ENCODE results near the gene APLF. TPM values are rescaled to one million over a fixed set of nuclear protein-coding genes. Genes with fewer than 3 reads are reported as not detected.

Gene APLF
- total RNA-seq, 1 donor from 2014 or later, result 4.4 TPM

DNA sequence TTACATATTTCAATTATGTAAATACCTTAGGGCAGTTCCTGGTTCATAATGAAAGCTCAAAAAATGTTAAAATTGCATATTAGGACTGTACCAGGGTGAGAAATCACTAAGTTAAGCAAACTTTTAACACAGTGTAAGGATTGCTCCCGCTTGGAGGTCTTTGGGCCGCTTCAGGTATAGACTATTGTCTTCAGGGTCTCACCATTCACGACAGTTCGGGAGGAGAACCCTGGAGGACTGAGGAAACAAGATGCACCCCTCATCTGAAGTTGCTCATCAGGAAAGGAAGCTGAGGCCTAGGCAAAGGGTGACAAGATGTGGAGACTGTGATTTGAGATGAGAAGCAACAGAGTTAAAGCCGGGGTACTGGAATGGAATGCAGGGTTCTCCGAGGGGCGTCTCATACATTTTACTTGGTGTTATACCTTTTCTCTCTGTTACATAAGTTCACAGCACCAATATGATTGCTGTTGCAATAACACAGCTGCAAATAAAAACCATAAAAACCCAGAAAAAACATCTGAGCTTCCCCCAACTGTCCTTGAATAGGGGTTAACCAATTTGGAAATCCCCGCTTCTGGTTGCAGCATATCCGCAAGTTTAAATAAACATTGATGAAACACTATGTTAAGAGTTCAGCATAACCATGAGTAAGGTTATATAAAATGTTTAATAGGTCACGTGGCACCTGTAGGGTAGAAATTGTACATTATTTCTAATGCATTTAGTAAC lies 40.4 kb upstream of the APLF start:
- Mint-ChIP-seq H3K27ac (ENCODE audit: unreplicated experiment) (no peak overlapping the region), H3K9me3 (ENCODE audit: unreplicated experiment) (no peaks in the 10 kb centered on the region), H3K27me3 (ENCODE audit: unreplicated experiment) (no peaks in the 10 kb centered on the region), H3K4me3 (ENCODE audit: unreplicated experiment) (no peak overlapping the region), H3K36me3 (ENCODE audit: unreplicated experiment) (no peaks in the 10 kb centered on the region), H3K4me1 (ENCODE audit: low read depth, unreplicated experiment) (no peaks in the 10 kb centered on the region)
- TF ChIP-seq, protein P1, sequence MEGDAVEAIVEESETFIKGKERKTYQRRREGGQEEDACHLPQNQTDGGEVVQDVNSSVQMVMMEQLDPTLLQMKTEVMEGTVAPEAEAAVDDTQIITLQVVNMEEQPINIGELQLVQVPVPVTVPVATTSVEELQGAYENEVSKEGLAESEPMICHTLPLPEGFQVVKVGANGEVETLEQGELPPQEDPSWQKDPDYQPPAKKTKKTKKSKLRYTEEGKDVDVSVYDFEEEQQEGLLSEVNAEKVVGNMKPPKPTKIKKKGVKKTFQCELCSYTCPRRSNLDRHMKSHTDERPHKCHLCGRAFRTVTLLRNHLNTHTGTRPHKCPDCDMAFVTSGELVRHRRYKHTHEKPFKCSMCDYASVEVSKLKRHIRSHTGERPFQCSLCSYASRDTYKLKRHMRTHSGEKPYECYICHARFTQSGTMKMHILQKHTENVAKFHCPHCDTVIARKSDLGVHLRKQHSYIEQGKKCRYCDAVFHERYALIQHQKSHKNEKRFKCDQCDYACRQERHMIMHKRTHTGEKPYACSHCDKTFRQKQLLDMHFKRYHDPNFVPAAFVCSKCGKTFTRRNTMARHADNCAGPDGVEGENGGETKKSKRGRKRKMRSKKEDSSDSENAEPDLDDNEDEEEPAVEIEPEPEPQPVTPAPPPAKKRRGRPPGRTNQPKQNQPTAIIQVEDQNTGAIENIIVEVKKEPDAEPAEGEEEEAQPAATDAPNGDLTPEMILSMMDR (IDR thresholded peaks at IDR 0.05; ENCODE audit: partially characterized antibody, unreplicated experiment), result no peak
- DNase-seq, result no peak

DNA sequence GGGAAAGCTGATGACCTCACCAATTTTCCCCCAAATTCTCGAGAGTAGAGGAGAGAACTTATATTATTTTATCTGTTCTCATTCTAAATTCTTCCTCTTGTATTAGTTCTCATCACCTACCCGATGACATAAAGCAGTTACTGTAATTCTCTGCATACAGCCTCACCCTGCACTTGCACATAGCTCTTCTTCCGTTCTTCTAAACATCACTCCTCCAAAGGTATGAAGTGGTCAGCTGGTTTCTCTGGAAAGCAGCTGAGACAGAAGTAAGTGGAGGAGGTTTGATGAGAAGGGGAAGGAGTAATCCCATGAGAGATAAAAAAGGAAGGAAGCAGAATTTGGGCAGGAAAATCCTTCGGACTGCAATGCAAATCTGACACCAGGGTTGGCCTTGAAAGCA lies 39.3 kb upstream of the APLF start:
- Mint-ChIP-seq H3K27me3 (ENCODE audit: unreplicated experiment) (no peaks in the 10 kb centered on the region), H3K9me3 (ENCODE audit: unreplicated experiment) (no peaks in the 10 kb centered on the region), H3K27ac (ENCODE audit: unreplicated experiment) (no peak overlapping the region), H3K36me3 (ENCODE audit: unreplicated experiment) (no peaks in the 10 kb centered on the region), H3K4me1 (ENCODE audit: low read depth, unreplicated experiment) (no peaks in the 10 kb centered on the region), H3K4me3 (ENCODE audit: unreplicated experiment) (no peak overlapping the region)
- DNase-seq, result no peak
- TF ChIP-seq, protein P1 (IDR thresholded peaks at IDR 0.05; ENCODE audit: partially characterized antibody, unreplicated experiment), result no peak

DNA sequence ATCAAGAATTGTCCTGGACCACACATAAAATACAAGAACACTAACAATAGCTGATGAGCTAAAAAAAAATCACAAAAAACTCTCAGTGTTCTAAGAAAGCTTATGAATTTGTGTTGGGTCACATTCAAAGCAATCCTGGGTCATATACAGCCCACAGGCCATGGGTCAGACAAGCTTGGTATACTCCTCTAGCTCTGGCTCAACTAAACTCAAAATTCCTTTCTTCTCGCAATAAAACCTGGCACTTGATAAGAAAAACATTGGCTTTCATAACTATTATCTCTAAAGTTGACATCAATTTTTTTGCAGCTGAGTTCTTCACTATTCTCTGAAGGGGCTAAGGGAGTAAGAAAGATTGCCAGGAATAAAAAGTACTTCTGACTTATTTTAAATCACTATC lies 38.6 kb upstream of the APLF start:
- Mint-ChIP-seq H3K4me1 (ENCODE audit: low read depth, unreplicated experiment) (no peaks in the 10 kb centered on the region), H3K27ac (ENCODE audit: unreplicated experiment) (no peak overlapping the region), H3K36me3 (ENCODE audit: unreplicated experiment) (no peaks in the 10 kb centered on the region), H3K4me3 (ENCODE audit: unreplicated experiment) (no peak overlapping the region), H3K27me3 (ENCODE audit: unreplicated experiment) (no peaks in the 10 kb centered on the region), H3K9me3 (ENCODE audit: unreplicated experiment) (peaks cover under 1% of the 10 kb centered on the region)
- TF ChIP-seq, protein P1 (IDR thresholded peaks at IDR 0.05; ENCODE audit: partially characterized antibody, unreplicated experiment), result no peak
- DNase-seq, result no peak

DNA sequence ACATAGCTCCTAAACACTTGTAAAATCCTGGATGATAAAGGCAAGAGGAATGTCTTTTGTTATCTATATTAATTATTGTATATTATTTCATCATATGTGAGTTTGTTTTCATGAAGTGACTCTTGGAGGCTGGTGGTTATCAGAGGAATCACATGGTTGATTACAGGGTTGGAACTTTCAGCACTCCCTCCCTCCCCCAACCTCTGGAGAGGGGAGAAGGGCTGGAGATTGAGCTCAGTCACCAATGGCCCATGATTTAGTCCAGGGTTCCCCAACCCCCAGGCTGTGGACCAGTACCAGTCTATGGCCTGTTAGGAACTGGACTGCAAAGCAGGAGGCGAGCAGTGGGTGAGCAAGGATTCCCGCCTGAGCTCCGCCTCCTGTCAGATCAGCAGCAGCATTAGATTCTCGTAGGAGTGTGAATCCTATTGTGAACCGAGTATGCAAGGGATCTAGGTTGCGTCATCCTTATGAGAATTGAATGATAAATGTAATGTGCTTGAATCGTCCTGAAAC lies 38.0 kb upstream of the APLF start:
- H3K27me3 Mint-ChIP-seq (ENCODE audit: unreplicated experiment), result no peaks in the 10 kb centered on the region
- H3K4me1 Mint-ChIP-seq (ENCODE audit: low read depth, unreplicated experiment), result no peaks in the 10 kb centered on the region
- TF ChIP-seq, protein P1 (IDR thresholded peaks at IDR 0.05; ENCODE audit: partially characterized antibody, unreplicated experiment), result no peak
- H3K36me3 Mint-ChIP-seq (ENCODE audit: unreplicated experiment), result no peaks in the 10 kb centered on the region
- H3K4me3 Mint-ChIP-seq (ENCODE audit: unreplicated experiment), result no peak overlapping the region
- DNase-seq, result no peak
- H3K9me3 Mint-ChIP-seq (ENCODE audit: unreplicated experiment), result peaks cover 2% of the 10 kb centered on the region
- no peak overlapping the region for H3K27ac Mint-ChIP-seq (ENCODE audit: unreplicated experiment)

DNA sequence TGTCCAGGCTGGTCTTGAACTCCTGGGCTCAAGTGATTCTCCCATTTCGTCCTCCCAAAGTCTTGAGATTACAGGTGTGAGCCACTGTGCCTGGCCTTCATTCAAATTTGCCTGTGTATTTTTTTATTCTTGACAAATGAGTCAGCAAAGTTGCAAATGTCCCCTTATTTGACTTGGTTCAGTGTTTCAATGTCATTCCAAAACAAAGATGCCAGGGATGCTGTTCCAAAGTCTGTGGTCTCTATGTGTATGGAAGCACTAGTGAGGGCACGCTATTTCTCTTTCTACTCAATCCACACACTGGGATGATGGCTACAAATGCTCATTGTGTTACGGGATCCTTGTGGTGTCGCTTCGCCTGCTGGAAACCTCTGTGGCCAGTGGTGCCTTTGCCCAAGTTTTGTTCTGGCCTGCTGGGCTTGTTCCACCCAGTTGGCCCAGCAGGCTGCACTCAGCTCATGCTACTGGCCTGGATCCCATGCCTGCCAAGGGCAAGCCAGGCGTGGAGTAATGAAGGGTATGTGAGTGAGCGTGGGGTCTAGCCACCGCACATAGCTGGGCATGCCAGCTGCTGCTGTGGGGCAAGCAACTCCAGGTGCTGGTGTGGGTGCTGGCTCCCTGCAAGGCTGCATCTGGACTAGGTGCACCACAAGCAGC lies 35.9 kb upstream of the APLF start:
- TF ChIP-seq, protein P1 (IDR thresholded peaks at IDR 0.05; ENCODE audit: partially characterized antibody, unreplicated experiment), result no peak
- no peaks in the 10 kb centered on the region for H3K27me3 Mint-ChIP-seq (ENCODE audit: unreplicated experiment)

More for the DNA sequence above, 35.9 kb upstream of the APLF start:
- no peaks in the 10 kb centered on the region for H3K36me3 Mint-ChIP-seq (ENCODE audit: unreplicated experiment)
- no peak overlapping the region for H3K4me3 Mint-ChIP-seq (ENCODE audit: unreplicated experiment)
- DNase-seq, result no peak
- H3K4me1 Mint-ChIP-seq (ENCODE audit: low read depth, unreplicated experiment), result peaks cover 4% of the 10 kb centered on the region
- H3K27ac Mint-ChIP-seq (ENCODE audit: unreplicated experiment), result no peak overlapping the region
- peaks cover 2% of the 10 kb centered on the region for H3K9me3 Mint-ChIP-seq (ENCODE audit: unreplicated experiment)
